ENCODE data around the gene ARIH2.

The ARIH2 gene

GRCh38 chr3:49017229-49017970, 98.8 kb downstream of the ARIH2 start:
- TF ChIP-seq CTCF (IDR thresholded peaks at IDR 0.05; ENCODE audit: extremely low read depth, insufficient read depth, missing control alignments): no peak
- in situ Hi-C loops (cut with MboI; ENCODE audit: low pct_unique_long_range_greater_than_20kb, low sequenced_read_pairs, unreplicated experiment): no loop called here
- no peak for DNase-seq (ENCODE audit: low spot score)

DNA sequence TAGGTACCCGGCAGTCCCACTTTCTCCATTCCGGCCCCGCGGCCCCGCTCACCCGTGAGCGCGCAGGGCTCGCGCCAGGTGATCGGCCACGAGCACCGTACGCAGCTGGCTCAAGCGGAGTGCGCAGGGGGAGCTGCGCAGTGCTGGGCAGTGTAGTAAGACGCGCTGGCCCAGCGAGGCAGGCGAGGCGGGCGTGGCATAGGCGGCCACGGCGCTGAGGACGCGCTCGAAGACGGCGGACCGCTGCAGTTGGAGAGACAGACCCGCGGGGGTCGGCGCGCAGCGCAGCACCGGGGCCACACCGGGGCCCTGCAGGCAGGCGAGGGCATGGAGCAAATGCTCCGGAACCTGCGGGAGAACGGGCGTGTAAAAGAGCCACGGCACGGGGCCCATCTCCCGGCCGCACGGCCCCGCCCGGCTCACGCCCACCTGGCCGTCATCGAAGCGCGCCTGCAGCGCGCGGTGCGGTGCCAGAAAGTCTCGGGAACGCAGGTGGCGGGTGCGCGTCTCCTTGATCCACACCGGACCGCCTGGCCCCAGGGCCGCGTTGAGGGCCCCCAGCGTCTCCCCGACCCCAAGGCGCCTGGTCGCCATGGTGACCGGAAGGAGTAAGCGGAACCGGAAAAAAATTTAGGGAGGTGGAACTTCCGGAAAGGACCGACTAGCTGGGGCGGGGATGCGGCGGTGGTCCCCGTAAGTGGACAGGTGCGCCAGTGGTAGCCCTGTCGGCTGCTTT, 99.5 kb downstream of the ARIH2 start, which contains the start of gene DALRD3:
DALRD3 (minus strand) TSS at position 610 of the 736 bp plus-strand sequence; CDS start at position 594, 16 bp downstream.
- DNase-seq (ENCODE audit: low spot score): peak; percentile 92
- in situ Hi-C loops (cut with MboI; ENCODE audit: low pct_unique_long_range_greater_than_20kb, low sequenced_read_pairs, unreplicated experiment): no loop called here
- no peak for TF ChIP-seq CTCF (IDR thresholded peaks at IDR 0.05; ENCODE audit: extremely low read depth, insufficient read depth, missing control alignments)

DNA sequence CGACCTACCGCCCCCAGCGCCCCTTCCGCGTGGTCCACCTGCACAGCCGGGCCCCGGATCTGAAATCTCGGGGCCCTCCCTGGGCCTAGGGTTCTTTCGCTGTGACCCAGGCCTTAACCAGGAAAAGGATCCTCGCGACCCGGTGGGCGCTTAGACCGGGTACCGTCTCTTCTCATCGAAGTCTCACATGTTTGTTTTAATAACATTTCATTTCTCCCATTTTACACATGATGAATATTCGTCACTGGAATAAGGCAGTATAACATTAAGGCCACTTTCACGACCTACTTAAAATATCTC, 100.0 kb downstream of the ARIH2 start:
- DNase-seq (ENCODE audit: low spot score): no peak
- TF ChIP-seq CTCF (IDR thresholded peaks at IDR 0.05; ENCODE audit: extremely low read depth, insufficient read depth, missing control alignments): no peak

GRCh38 chr3:49019941-49020329, 101.3 kb downstream of the ARIH2 start:
- in situ Hi-C loops (cut with MboI; ENCODE audit: low pct_unique_long_range_greater_than_20kb, low sequenced_read_pairs, unreplicated experiment): no loop called here
- TF ChIP-seq CTCF (IDR thresholded peaks at IDR 0.05; ENCODE audit: extremely low read depth, insufficient read depth, missing control alignments): no peak
- no peak for DNase-seq (ENCODE audit: low spot score)

More for the DNA sequence above, 100.0 kb downstream of the ARIH2 start:
- in situ Hi-C loops (cut with MboI; ENCODE audit: low pct_unique_long_range_greater_than_20kb, low sequenced_read_pairs, unreplicated experiment): no loop called here

- TF ChIP-seq CTCF (IDR thresholded peaks at IDR 0.05; ENCODE audit: extremely low read depth, insufficient read depth, missing control alignments): peak; percentile 14
- in situ Hi-C loops (cut with MboI; ENCODE audit: low pct_unique_long_range_greater_than_20kb, low sequenced_read_pairs, unreplicated experiment): no loop called here
- DNase-seq (ENCODE audit: low spot score): peak; percentile 67
These were observed 101.9 kb downstream of the ARIH2 start for GRCh38 chr3:49020330-49021212.

DNA sequence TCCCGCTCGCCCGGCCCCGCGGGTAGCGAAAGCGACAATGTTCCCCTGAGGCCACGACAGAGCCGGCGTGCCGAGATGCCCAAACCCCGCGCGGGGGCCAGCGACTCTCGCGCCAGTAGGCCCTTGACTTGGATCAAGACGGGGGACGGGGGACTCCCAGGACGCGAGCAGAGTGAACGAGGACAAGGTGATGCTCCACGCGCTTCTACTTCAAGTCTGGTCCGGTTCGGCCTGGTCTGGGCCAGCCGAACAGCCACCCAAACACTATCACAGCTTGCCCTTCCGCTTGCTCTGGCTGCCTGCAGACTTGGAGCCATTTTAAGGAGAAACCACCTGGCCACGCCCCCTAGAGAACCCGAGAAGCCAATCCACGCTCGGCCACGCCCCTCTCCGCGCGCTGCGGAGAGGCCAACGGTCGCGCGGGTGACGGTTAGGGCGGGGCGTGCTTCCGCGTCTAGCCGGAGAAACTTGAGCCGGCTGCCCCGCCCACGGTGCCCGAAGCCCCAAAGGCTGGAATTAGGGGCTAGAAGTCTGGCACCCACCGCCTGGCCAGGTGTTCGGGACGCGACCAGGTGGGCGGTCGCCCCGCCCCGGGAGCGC, 102.7 kb downstream of the ARIH2 start:
- no peak for TF ChIP-seq CTCF (IDR thresholded peaks at IDR 0.05; ENCODE audit: extremely low read depth, insufficient read depth, missing control alignments)
- peak; percentile 97 for DNase-seq (ENCODE audit: low spot score)
- in situ Hi-C loops (cut with MboI; ENCODE audit: low pct_unique_long_range_greater_than_20kb, low sequenced_read_pairs, unreplicated experiment): no loop called here
